A673 (cell line): ENCODE results near the gene HOMER3.

ENCODE experiments used
- CTCF ChIP-seq: fragments of 300-800, 200-600 bp; sonication (generic); conservative IDR thresholded peaks from 2 replicates; pipeline ENCODE4 v1.5.1; 2017; ENCODE audit warnings: low read depth, mild to moderate bottlenecking, antibody characterized with exemption, low read length, moderate library complexity, mixed read lengths
- EZH2 ChIP-seq: fragments of 200-600 bp; sonication (generic); IDR thresholded peaks from 2 replicates; pipeline ENCODE4 v1.6.1; 2017; ENCODE audit warnings: borderline replicate concordance, low read depth, mild to moderate bottlenecking, mixed read lengths, antibody characterized with exemption, low read length; ENCODE audit not compliant: poor library complexity, severe bottlenecking

GRCh38 chr19:18897094-18898029 is 43.7 kb downstream of the HOMER3 start:
- TF ChIP-seq CTCF, result no peak
- no peak for TF ChIP-seq EZH2
